Keratinocyte (primary cell): ENCODE results near the gene GDF3. TPM values are rescaled to one million over a fixed set of nuclear protein-coding genes. Genes with fewer than 3 reads are reported as not detected.

ENCODE experiments used
- DNase-seq: peaks from one replicate; pipeline ENCODE4 v3.0.0-alpha.2; 2011; ENCODE audit warnings: low read depth, missing footprints, low spot score
- FAIRE-seq: peaks from 2 replicates; lab custom pipeline; 2011; peaks lifted over from hg19 to GRCh38; lab: Jason Lieb, UNC
- H2AFZ ChIP-seq: 2 replicates; pipeline ENCODE4 v1.6.0; 2012; ENCODE audit warnings: low read length, control low read depth, inconsistent platforms; ENCODE audit not compliant: control insufficient read depth
- H3K27ac ChIP-seq: 2 replicates; pipeline ENCODE4 v1.5.1; 2011; ENCODE audit warnings: low read length; ENCODE audit not compliant: control insufficient read depth, insufficient read depth
- H3K27me3 ChIP-seq: 3 replicates; pipeline ENCODE4 v1.6.0; 2011; ENCODE audit warnings: low read length; ENCODE audit not compliant: control insufficient read depth, insufficient read depth; ENCODE audit errors: extremely low read depth
- H3K36me3 ChIP-seq, 2 experiments: 2 replicates in 1 of 2; 3 replicates in 1 of 2; pipeline ENCODE4 v1.5.1; 2011; ENCODE audit warnings: low read length in 2 of 2, mild to moderate bottlenecking in 1 of 2; ENCODE audit not compliant: control insufficient read depth in 2 of 2, insufficient read depth in 2 of 2; ENCODE audit errors: extremely low read depth in 1 of 2
- H3K4me1 ChIP-seq: 3 replicates; pipeline ENCODE4 v1.5.1; 2011; ENCODE audit warnings: low read length; ENCODE audit not compliant: control insufficient read depth, insufficient read depth; ENCODE audit errors: extremely low read depth
- H3K4me2 ChIP-seq: 3 replicates; pipeline ENCODE4 v1.6.0; 2011; ENCODE audit warnings: low read depth, low read length; ENCODE audit not compliant: control insufficient read depth, insufficient read depth; ENCODE audit errors: extremely low read depth
- H3K4me3 ChIP-seq, 3 experiments: fragments of 200-600 bp in 1 of 3; sonication (generic) in 1 of 3; 2 replicates in 2 of 3; 3 replicates in 1 of 3; pipeline ENCODE4 v1.5.1; 2011 to 2016; ENCODE audit warnings: low read length in 3 of 3, mild to moderate bottlenecking in 3 of 3, control low read depth in 2 of 3, inconsistent platforms in 1 of 3, low read depth in 1 of 3, mixed read lengths in 1 of 3, mixed run types in 1 of 3, moderate library complexity in 1 of 3; ENCODE audit not compliant: control insufficient read depth in 2 of 3, insufficient read depth in 2 of 3; ENCODE audit errors: extremely low read depth in 1 of 3
- H3K79me2 ChIP-seq: 2 replicates; pipeline ENCODE4 v1.6.0; 2012; ENCODE audit warnings: low read length; ENCODE audit not compliant: control insufficient read depth, insufficient read depth
- H3K9ac ChIP-seq: 3 replicates; pipeline ENCODE4 v1.6.0; 2011; ENCODE audit warnings: low read length; ENCODE audit not compliant: control insufficient read depth, insufficient read depth; ENCODE audit errors: extremely low read depth
- H3K9me1 ChIP-seq: 3 replicates; pipeline ENCODE4 v1.6.0; 2011; ENCODE audit warnings: low read length; ENCODE audit not compliant: control insufficient read depth, insufficient read depth; ENCODE audit errors: extremely low read depth
- H3K9me3 ChIP-seq: 2 replicates; pipeline ENCODE4 v1.5.1; 2012; ENCODE audit warnings: low read depth, low read length; ENCODE audit not compliant: control insufficient read depth
- H4K20me1 ChIP-seq: 3 replicates; pipeline ENCODE4 v1.6.0; 2011; ENCODE audit warnings: low read length; ENCODE audit not compliant: control insufficient read depth, insufficient read depth; ENCODE audit errors: extremely low read depth
- CTCF ChIP-seq, 3 experiments: IDR thresholded peaks in 1 of 3; conservative IDR thresholded peaks in 1 of 3; optimal IDR thresholded peaks in 1 of 3; 2 replicates in 2 of 3; 3 replicates in 1 of 3; pipeline versions ENCODE3 to v1.5.1; 2011; ENCODE audit warnings: low read length in 3 of 3, mild to moderate bottlenecking in 3 of 3, moderate library complexity in 2 of 3, control low read depth in 1 of 3, inconsistent platforms in 1 of 3; ENCODE audit not compliant: insufficient read depth in 2 of 3; ENCODE audit errors: extremely low read depth in 1 of 3
- EZH2 ChIP-seq: IDR thresholded peaks from one replicate; pipeline ENCODE4 v1.6.1; 2012; ENCODE audit warnings: inconsistent platforms, mild to moderate bottlenecking, low read length, moderate library complexity
- dilution Hi-C: fragments of 300-500 bp; cut with MboI; formaldehyde crosslinking; loops from one replicate; pipeline ENCODE4 v1.7.0; 2020; ENCODE audit warnings: low sequenced_read_pairs; ENCODE audit not compliant: extremely low pct_ligation_motif_present
- polyA plus RNA-seq, 5 experiments: library from polyadenylated mRNA; depleted of rRNA in 3 of 5; stranded (reverse) in 3 of 5; stranded (forward) in 1 of 5; unstranded in 1 of 5; fragments of >200 nt; gene quantifications; 1 replicate in 1 of 5; 2 replicates in 3 of 5; 3 replicates in 1 of 5; pipeline versions ENCODE4 v1.2.1 to v1.2.3, GENCODE V29; 2011 to 2012; ENCODE audit warnings: missing spikeins in 2 of 5, low read depth in 1 of 5, low replicate concordance in 1 of 5

GDF3 gene
- polyA plus RNA-seq, 1 donor (not counting 4 experiments of a cell fraction or from before 2014, with no cell fraction given), result not detected

GRCh38 chr12:7666595-7666994 is 29.0 kb downstream of the GDF3 start:
- Histone ChIP-seq H4K20me1 (no peaks in the 10 kb centered on the region), H3K36me3 (no peaks in the 10 kb centered on the region), H3K27ac (no peak overlapping the region), H2AFZ (no peak overlapping the region), H3K79me2 (no peaks in the 10 kb centered on the region), H3K4me1 (no peaks in the 10 kb centered on the region), H3K27me3 (no peaks in the 10 kb centered on the region), H3K4me2 (no peak overlapping the region), H3K9ac (no peak overlapping the region), H3K9me3 (no peaks in the 10 kb centered on the region), H3K4me3 (no peak overlapping the region), H3K9me1 (no peaks in the 10 kb centered on the region)
- TF ChIP-seq EZH2, result no peak
- no peak for TF ChIP-seq CTCF (optimal IDR thresholded peaks at IDR 0.05 in 1 of 3, IDR thresholded peaks at IDR 0.05 in 1 of 3, conservative IDR thresholded peaks at IDR 0.05 in 1 of 3; ENCODE audit: extremely low read depth in 1 of 3, insufficient read depth in 2 of 3, low read length in 3 of 3)
- FAIRE-seq (no peak), DNase-seq (no peak)
- dilution Hi-C loops, result no loop called here

- no peak overlapping the region for H3K27ac ChIP-seq
- H3K4me2 ChIP-seq, result no peak overlapping the region
- dilution Hi-C loops, result no loop called here
- H2AFZ ChIP-seq, result no peak overlapping the region
- H3K36me3 ChIP-seq, result no peaks in the 10 kb centered on the region
- H3K4me1 ChIP-seq, result no peaks in the 10 kb centered on the region
- H4K20me1 ChIP-seq, result no peaks in the 10 kb centered on the region
- no peak overlapping the region for H3K4me3 ChIP-seq
- FAIRE-seq, result no peak
- H3K27me3 ChIP-seq, result no peaks in the 10 kb centered on the region
- TF ChIP-seq EZH2 (no peak), CTCF (optimal IDR thresholded peaks at IDR 0.05 in 1 of 3, IDR thresholded peaks at IDR 0.05 in 1 of 3, conservative IDR thresholded peaks at IDR 0.05 in 1 of 3; ENCODE audit: extremely low read depth in 1 of 3, insufficient read depth in 2 of 3, low read length in 3 of 3) (no peak)
- DNase-seq, result no peak
- no peak overlapping the region for H3K9ac ChIP-seq
- H3K9me1 ChIP-seq, result no peaks in the 10 kb centered on the region
- no peaks in the 10 kb centered on the region for H3K79me2 ChIP-seq
- H3K9me3 ChIP-seq, result no peaks in the 10 kb centered on the region
Observed at GRCh38 chr12:7661741-7662140, 33.8 kb downstream of the GDF3 start.
